Gastroesophageal sphincter (tissue), 3 donors: ENCODE data around the gene FGF18.

Source experiments
- CTCF ChIP-seq, 4 experiments: fragments of 200-600 bp in 2 of 4; fragments of 450-650 bp in 2 of 4; sonication (generic) in 1 of 4; IDR thresholded peaks; one replicate each; pipeline ENCODE4 v1.5.1; 2017 to 2019; ENCODE audit warnings: antibody characterized with exemption in 4 of 4, mild to moderate bottlenecking in 2 of 4, moderate library complexity in 2 of 4
- POLR2AphosphoS5 ChIP-seq: sonication (generic); formaldehyde crosslinking; IDR thresholded peaks from one replicate; pipeline ENCODE4 v1.6.1; 2017; ENCODE audit warnings: antibody characterized with exemption

- no peak for TF ChIP-seq POLR2AphosphoS5
- TF ChIP-seq CTCF (IDR thresholded peaks at IDR 0.05) = no peak
Measured at GRCh38 chr5:171428809-171429542, 9.5 kb downstream of the FGF18 start.
